Measurements from ENCODE around the gene ANXA4. TPM values are rescaled to one million over a fixed set of nuclear protein-coding genes. Genes with fewer than 3 reads are reported as not detected.

ANXA4 gene
- total RNA-seq, 1 experiment from 2014 or later: 9.5 TPM

GRCh38 chr2:69829256-69830044 is 87.5 kb downstream of the ANXA4 start, which contains the start of gene GMCL1 (continued):
- TF ChIP-seq ARID4B (CRISPR knock-in tag; IDR thresholded peaks at IDR 0.05; ENCODE audit: borderline replicate concordance) (peak; percentile 96), ZNF532 (CRISPR knock-in tag; IDR thresholded peaks at IDR 0.05; ENCODE audit: borderline replicate concordance) (no peak), SOX15 (CRISPR knock-in tag; IDR thresholded peaks at IDR 0.05) (no peak), HMGA2 (CRISPR knock-in tag; IDR thresholded peaks at IDR 0.05) (no peak), PREB (CRISPR knock-in tag; IDR thresholded peaks at IDR 0.05; ENCODE audit: borderline replicate concordance) (no peak), SP1 (CRISPR knock-in tag; conservative IDR thresholded peaks at IDR 0.05) (peak; percentile 99), NR2C2 (CRISPR knock-in tag; IDR thresholded peaks at IDR 0.05) (no peak), ZNF232 (CRISPR knock-in tag; IDR thresholded peaks at IDR 0.05) (peak; percentile 98), EMX1 (CRISPR knock-in tag; IDR thresholded peaks at IDR 0.05) (no peak), USF2 (CRISPR knock-in tag; IDR thresholded peaks at IDR 0.05) (peak; percentile 61), ZBTB43 (CRISPR knock-in tag; IDR thresholded peaks at IDR 0.05) (peak; percentile 73), ZSCAN18 (CRISPR knock-in tag; IDR thresholded peaks at IDR 0.05) (no peak), SMAD3 (CRISPR knock-in tag; IDR thresholded peaks at IDR 0.05; ENCODE audit: borderline replicate concordance) (peak; percentile 93), PRRX2 (CRISPR knock-in tag; IDR thresholded peaks at IDR 0.05) (no peak), FOXK1 (CRISPR knock-in tag; IDR thresholded peaks at IDR 0.05) (peak; percentile 99), GABPB1 (CRISPR knock-in tag; IDR thresholded peaks at IDR 0.05) (peak; percentile 85), ESRRA (CRISPR knock-in tag; IDR thresholded peaks at IDR 0.05; ENCODE audit: borderline replicate concordance) (peak; percentile 24; the same call in 1 of the 2 replicates), KAT7 (CRISPR knock-in tag; IDR thresholded peaks at IDR 0.05; ENCODE audit: borderline replicate concordance) (peak; percentile 70; the same call in 1 of the 2 replicates), HMGXB4 (CRISPR knock-in tag; IDR thresholded peaks at IDR 0.05) (peak; percentile 91), ZNF512 (CRISPR knock-in tag; IDR thresholded peaks at IDR 0.05; ENCODE audit: borderline replicate concordance) (no peak), FOXJ3 (CRISPR knock-in tag; IDR thresholded peaks at IDR 0.05; ENCODE audit: borderline replicate concordance) (no peak)
